AG08395 (cell line): ENCODE measurements around the gene TDRD9.
"Not testable (repeated sequence)": the region's sequence is repeated elsewhere in the genome, so short reads cannot be mapped to it uniquely, and the experiment has no call there.

ENCODE experiments used
- DNase-seq: peaks from one replicate; pipeline ENCODE4 v3.0.0; 2012; ENCODE audit warnings: mixed read lengths, low spot score

TDRD9 gene

DNA sequence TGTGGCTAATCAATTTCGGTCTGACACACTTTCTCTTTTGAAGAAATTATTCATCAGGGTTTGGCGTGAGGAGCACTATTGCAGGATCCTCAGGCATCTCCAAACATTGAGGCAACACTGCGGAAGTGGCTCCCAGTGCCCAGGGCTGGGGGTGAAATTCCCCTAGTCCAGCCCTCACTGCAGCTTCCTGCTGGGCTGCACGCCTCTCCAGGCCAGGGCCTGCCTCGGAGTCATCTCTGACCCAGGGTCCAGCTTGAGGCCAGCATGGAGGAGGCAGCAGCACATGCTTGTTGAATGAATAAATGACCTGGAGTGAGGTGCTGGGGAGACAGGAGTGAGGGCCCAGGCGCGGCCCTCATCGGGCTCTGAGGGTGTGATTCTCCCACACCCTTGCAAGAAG lies 36.0 kb upstream of the TDRD9 start:
- no peak for DNase-seq

DNA sequence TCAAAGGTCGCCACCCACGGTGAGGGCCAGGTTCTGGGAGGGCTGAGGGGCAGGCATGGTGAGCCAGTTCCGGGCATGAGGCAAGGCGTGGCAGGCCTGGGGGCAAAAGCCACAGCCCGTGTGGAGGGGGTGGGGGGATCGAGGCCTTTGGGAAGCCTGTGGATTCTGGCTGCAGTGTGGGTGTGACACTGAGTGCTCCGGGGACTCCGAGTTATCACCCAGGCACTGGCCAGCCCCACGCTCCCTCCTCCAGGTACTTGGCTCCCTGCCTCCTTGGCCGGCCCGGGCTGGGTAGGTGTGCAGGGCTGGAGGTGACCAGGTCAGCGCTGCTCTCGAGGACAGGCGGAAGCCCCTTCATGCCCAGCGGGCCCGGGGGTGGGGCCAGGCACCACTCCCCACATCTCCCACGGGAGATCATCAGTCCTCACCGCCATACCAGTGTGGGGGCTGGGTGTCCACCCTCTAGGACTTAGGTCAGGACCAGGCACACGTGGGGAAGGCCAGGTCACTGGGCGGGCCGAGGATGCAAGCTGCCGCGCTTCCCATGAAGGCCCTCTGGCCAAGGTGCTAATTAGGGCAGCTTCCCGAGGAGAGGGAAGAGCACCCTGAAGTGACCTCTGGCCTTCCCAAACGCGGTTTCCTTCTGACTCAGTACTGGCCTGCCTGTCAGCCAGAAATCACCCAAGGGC lies 34.1 kb upstream of the TDRD9 start:
- DNase-seq = no peak

DNA sequence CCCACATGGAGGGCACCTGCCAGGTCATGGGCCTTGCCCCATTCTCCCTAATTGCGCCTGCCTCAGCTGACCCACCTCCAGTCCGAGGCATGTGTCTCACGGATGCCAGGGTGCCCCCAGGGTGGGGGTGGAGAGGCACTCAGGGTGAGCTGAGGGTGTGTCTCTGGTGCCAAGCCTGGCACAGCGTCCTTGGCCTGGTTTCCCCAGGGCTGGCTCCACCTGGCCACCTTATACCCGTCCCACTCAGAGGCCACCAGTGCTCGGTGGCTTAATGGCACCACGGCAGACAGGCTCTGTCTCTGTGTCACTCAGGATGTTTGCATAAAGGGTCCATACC lies 33.6 kb upstream of the TDRD9 start:
- no peak for DNase-seq

DNA sequence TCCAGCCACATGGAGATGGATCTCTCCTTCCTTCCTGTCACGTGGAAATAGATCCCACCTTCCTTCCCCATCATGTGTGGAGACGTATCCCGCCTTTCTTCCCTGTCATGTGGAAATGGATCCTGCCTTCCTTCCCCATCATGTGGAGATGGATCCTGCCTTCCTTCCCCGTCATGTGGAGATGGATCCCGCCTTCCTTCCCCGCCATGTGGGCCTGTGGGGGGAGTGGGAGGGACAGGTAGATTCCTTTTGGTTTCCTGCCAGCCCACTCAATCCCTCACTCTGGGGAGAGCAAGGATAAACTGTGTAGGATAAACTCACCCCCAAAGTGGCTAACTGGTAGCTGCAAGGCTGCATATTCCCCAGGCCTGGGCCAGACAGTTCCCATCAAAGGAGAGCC lies 31.7 kb upstream of the TDRD9 start:
- no peak for DNase-seq

DNA sequence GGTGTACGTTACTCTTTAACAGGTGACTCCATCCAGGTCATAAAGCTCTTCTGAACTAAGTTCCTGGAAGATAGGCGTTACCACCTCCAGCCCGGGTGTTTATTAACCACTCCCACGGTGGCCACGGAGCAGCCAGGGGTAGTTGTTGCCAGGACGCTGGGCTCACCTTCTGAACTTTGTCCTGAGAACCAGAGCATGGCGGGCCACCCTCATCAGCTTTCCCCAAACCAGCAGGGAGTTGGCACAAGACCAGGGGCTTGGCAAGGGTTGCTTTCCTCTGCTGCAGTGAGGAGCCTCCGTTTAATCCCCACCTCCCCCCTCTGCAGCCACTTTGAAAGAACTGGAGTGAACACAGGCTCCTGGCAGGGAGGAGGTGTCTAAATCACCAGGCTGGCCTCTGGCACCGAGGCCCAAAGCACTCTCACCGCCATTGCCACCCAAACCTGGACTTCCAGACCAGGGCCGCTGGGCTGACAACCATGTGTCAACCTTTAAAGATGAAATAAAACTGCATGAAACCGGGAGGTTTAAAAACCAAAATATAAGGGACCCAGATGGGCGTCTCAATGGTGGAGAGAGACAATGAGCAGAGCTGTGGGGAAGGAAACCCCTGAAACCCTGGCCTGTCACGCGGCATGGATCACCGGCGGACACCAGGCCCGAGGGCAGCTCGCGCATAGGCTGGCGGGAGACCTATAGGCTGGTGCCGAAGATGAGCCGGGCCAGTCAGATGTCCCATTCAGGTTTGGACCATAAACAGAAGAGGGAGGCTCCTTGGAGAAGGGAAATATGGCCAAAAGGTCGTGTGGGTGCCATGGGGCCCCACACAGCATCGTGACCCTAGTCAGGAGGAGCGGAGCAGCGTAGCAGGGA lies 30.9 kb upstream of the TDRD9 start:
- DNase-seq = no peak

DNA sequence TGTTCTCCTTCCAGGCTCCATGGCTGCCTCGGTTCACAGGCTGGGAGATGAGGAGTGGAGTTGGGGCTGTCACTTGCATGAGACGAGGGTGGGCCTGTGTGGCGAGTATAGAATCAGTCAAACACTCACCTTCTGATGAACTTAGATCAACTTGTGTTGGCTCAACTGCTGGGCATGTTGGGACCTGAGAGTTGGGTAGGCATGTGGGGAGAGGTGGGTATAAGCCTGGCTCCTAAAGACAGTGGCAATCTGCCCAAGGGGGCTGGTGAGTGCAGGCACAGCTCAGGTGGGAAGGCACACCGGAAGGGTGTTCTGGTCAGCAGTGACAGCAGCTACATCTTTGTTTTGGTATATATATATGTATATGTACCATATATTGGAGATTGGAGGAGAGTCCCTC lies 30.1 kb upstream of the TDRD9 start:
- no peak for DNase-seq

DNA sequence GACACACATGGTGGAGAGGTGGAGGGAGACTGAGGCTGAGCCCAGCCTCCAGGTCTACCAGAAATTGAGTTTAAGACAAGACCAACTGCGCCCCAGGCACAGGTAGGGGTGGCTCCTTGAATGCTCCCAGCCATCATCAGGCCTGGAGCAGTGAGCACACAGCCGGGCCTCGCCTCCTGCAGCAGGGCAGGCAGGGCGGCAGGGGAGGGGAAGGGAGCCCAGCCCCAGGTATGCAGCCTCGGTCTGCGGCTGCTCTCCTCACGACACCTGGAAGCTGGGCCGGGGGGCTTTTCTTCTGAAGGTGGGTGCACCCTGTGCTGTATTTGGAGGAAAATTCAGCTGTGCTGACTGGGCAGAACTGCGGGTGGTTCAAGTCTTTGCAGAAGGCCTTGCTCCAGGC lies 29.5 kb upstream of the TDRD9 start:
- DNase-seq = no peak

DNA sequence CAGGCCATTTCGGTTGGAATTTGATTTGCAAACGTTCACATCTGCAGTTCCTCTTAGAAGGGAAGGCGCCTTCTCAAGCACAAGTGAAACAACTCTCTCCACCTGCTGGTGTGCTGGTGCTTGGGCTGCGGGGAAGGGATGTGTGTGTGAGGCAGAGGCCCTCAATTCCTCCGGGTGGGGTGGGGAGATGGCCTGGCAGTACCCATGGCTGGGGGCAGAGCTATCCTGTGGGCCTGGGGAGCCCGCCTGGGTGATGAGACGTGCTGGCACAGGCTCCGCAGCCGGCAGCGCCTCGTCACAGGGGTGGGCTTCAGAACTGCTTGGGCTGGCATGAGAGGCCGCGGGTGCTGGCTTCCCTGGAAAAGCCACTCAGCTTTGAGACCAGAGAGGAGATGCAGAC lies 28.9 kb upstream of the TDRD9 start:
- no peak for DNase-seq

DNA sequence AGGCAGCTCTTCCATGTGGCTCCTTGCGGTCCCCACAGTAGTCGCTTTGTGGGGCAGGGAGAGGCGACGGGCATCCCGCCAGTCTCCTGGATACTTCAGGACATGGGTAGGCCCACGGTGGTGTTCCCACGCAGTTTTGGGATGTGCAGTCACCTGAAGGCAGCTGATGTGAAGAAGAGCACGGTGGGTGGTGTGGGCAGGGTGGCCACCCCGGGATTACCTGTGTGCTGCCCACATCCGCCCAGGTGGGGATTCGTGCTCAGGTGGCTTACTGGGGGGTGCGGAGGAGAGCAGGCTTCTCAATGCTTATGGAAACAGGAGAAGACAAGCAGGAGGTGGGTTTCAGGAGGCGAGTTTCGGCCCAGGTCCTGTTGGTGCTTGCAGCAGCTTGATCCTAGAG lies 28.4 kb upstream of the TDRD9 start:
- no peak for DNase-seq

DNA sequence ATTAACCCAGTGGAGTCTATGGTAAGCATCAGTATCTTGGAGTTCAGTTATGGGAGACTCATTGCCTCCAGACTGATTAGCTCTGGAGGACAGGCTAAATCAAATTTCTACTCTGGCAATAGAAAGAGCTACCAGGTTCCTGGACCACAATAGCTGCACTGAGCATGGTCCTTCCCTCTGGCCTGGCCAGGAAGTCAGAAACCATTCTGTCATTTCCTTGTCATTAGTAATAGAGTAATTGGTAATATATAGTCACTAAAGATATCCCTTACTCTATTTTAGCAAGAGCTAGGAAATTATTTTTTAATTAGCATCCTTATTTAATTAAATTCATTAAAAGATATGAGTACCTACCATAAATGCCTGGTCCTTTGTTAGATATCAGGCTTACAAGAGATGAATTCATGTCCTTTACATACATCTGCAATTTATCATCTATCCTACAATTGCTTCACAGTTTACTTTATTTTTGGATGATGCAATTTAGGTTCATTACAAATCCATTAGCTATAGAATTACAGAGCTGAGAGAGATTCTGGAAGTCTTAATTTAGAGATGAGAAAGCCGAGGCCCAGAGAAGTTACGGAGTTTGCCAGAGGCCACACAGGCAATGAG lies 23.7 kb upstream of the TDRD9 start:
- no peak for DNase-seq

DNA sequence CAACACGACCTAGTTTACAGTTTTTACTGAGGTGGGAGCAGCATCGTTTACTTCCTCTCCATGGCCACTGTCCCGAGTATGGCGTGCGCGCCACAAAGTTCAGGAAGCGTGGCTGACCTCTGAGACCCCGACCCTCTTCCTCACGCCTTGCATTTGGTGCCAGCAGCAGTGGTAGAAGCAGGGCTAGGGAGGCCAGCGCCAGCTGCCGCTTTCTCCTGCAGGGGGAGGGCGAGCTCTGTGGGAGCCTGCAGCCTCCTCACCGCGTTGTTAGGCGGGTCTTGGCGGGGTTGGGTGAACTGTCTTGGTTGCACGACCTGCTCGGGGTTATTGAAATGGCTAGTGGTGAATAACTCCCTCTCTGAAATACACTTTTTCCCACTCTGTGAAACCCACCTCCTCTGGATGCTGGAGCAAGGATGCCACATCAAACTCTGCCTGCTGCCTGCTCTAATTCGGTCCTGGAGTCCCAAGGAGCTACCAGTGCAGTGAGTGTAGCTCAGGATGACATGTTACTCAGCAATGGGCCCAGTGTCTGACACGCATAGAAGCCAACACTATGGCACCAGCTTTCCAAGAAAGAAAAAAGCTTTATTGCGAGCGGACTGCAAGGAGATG lies 22.3 kb upstream of the TDRD9 start:
- DNase-seq = no peak

DNA sequence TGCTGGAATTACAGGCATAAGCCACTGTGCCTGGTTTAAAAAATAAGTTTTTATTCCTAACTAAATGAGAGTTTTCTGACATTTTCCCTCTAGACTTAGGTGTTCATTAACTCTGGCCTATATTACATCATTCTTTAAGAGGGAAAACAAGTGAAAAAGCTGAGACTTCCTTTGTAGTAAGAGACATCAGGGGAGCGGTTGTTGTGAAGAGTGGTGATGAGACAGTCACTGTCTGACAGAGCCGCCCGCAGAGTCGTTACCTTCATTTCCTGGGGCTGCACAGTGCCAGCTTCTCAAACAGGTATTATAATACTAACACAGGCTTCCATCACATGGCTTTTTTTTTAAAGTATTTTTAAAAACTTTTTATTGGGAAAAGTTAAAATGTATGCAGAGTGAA lies 19.7 kb upstream of the TDRD9 start:
- no peak for DNase-seq

DNA sequence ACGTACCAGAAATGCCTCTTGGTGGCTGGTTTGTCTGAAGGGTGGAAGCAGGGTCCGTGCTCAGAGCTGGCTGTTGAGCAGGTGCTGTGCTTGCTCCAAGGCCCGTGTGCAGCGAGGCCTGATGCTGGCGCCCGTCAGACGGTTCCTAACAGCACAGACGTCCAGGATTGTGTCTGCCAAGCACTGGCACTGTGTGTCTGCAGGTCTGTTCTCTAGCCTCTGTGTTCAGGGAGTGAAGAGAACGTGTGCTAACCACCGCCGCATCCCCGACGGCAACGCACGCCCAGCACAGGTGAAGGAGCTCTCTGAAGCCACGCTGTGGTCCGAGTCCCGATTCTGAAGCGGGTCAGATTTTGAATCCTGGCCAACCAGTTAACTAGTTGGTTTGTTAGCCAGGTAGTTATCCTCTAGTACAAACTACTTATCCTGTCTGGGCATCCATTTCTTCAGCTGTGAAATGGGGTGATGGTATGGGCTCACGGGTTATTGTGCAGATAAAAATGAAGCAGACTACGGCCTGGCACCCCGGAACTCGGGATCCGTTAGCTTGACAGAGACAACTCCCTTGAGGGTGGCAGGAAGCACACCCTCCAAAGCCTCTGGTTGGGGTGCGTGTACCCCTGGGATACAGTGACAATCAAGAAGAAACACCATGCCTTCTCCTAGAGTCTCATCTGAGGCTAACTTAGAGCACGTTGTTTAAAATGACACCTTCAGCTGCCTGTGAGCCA lies 18.6 kb upstream of the TDRD9 start:
- DNase-seq = no peak

DNA sequence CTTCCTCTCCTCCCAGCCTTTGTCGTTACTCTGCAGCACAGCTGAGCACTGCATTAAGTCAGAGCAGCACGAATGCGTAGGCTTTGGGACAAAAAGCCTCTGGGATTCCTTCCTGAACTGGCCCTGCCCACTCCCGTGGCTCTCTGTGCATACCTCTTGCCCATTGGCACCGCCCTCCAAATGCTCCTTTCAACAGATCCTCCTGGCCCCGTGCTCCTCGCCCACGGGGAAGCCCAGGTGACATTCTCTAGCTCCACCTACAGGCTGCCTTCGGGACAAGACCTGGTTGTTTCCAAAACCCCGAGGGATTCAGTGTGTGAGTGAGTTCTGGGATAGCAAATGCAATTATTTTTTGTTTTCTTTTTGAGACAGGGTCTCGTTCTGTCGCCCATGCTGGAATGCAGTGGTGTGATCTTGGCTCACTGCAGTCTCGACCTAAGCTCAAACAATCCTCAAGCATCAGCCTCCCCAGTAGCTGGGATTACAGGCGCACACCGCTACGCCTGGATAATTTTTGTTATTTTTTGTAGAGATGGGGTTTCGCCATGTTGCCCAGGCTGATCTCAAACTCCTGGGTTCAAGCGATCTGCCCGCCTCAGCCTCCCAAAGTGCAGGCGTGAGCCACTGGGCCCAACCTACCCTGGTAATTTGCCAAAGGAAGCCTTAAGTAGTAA lies 17.9 kb upstream of the TDRD9 start:
- peak; percentile 81 for DNase-seq

DNA sequence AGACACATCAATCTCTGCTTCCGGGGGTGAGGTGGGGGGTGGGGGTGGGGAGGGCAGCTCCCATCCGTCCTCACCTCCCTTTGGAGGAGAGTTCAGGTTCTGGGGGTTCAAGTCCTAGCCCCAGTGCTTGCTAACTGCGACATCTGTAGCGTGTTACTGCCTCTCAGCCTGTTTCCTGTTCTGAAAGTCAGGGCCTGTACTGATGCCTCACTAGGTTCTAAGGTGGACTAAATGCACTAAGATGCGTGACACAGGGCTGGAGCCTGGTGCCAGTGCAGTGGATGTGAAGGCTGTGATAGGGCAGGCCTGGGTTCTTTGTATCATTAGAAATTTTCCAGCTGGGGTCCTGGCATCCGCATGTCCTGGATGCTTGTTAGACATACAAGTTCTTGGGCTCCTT lies 17.3 kb upstream of the TDRD9 start:
- DNase-seq = no peak

DNA sequence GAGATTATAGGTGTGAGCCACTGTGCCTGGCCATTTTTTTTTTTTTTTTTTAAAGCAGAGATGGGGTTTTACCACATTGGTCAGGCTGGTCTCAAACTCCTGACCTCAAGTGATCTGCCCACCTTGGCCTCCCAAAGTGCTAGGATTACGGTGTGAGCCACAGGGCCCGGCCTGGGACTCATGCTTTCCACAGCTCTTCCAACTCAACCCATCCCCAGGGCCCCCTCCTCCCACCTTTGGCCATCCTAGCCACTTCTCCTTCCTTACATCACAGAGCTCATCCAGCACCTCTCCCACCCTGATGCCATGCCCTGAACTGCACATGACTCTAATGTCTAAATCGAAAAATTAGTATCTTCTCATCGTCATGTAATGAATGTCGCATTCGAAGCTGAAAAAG lies 12.6 kb upstream of the TDRD9 start:
- DNase-seq = no peak

DNA sequence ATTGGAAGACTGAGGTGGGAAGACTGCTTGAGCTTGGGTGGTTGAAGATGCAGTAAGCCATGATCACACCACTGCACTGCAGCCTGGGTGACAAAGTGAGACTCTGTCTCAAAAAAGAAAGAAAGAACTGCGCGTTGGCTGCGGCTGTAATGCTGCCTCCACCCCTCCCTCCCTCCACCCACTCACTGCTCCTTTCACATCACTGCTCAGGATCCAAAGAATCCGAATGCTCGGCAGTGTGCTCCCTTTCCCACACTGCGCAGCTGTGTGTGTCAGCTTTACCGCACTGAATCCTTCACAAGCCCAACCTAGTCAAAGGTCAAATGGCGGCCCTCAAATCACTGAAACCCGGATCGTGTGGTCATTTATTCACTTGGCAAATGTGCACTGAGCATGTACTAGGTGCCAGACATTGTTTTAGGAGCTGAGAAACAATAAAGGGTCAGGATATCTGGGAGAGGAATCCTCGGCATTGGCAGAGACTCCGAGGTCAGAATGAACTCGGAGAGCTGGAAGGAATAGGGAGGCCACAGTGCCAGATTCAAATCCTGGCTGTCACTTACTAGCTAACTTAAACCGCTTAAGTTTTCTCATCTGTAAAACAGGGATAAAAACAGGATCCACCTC lies 11.5 kb upstream of the TDRD9 start:
- no peak for DNase-seq

DNA sequence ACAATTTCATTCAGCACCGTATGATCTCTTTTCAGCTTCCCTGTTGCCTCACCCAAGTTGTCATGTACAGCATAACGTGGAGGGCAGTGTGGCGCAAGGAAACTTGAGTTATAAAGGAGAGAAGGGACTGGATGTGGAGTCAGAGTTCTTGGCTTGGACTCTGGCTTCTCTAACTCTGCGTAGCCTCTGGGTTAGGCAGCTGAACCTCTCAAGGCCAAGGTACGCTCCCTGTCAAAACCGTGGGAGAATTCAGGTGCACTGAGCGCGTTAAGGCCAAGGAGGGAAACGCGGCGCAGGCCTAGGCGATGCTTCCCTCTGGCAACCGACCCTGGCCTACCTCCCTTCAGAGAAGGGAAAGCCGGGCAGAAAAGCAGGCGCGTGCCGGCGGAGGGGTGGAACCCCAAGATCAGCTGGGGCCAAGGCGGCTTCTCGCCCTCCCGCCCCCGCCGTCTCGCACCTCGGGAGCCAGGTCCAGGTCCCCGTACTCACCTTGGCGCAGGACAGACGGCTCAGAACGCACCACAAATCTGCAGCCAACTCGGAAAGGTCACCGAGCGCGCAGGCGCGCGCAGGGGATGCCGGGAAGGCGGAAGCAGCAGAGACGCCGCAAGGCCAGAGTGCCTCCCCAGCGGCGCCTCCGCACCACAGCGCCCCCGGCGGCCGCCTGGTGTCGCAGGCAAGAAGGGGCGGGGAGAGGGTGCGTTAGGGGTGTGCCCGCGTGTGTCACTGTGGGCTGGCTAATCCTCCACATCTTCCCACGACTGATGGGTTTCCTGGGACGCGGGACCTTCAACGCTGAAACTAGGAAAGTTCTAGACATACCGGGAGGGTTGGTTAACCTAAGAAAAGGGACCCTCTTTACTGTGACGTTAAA lies 7.0 kb upstream of the TDRD9 start:
- peak; percentile 98 for DNase-seq

DNA sequence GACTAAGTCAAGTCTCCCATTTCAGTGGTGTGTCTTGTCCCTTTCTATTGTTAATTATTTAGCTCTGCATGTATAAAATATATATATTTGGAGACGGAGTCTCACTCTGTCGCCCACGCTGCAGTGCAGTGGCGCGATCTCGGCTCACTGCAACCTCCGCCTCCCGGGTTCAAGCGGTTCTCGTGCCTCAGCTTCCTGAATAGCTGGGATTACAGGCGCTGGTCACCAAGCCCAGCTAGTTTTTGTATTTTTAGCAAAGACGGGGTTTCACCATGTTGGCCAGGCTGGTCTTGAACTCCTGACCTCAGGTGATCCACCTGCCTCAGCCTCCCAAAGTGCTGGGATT lies 6.4 kb upstream of the TDRD9 start:
- DNase-seq = not testable (repeated sequence)

DNA sequence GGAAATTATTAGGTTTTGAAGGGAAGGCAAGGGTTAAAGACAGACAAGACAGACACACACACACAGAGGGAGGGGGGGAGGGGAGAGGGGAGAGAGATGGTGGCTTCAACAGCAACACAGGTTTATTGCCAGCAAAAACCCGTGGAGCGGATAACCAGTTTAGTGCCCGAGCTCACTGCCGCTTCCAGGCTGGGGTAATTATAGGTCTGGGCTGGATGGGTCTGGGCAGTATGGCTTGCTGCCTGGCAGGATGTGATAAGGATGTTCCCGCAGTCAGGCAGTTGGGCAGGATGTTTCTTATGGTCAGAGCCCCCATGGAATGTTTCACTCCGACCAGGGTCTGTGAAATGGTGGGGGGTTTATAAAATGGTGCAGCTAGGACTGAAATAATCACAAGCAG lies 4.4 kb upstream of the TDRD9 start:
- no peak for DNase-seq
